Neural progenitor cell (in vitro differentiated cells): ENCODE data around the gene DENND4C. TPM values are rescaled to one million over a fixed set of nuclear protein-coding genes. Genes with fewer than 3 reads are reported as not detected.
A peak's percentile ranks its signal among the peaks of the same experiment; 100 is the strongest.
"Not testable (repeated sequence)": the region's sequence is repeated elsewhere in the genome, so short reads cannot be mapped to it uniquely, and the experiment has no call there.

ENCODE experiments used
- DNase-seq: peaks from one replicate; pipeline ENCODE4 v3.0.0-alpha.2; 2016; ENCODE audit warnings: low spot score
- H2AFZ ChIP-seq: fragments of 200-600 bp; sonication (generic); replicated peaks from 2 replicates; pipeline ENCODE4 v1.6.1; 2016; ENCODE audit warnings: antibody characterized with exemption
- H3F3A ChIP-seq: fragments of 200-600 bp; sonication (generic); 2 replicates; pipeline ENCODE4 v1.6.1; 2016; ENCODE audit warnings: antibody characterized with exemption, low read depth
- H3K27ac ChIP-seq: fragments of 200-600 bp; sonication (generic); 2 replicates; pipeline ENCODE4 v1.5.1; 2016; ENCODE audit warnings: mild to moderate bottlenecking
- H3K27me3 ChIP-seq: fragments of 200-600 bp; sonication (generic); 2 replicates; pipeline ENCODE4 v1.6.1; 2016; ENCODE audit warnings: mild to moderate bottlenecking, moderate library complexity
- H3K36me3 ChIP-seq: fragments of 200-600 bp; sonication (generic); 2 replicates; pipeline ENCODE4 v1.5.1; 2016
- H3K4me1 ChIP-seq: fragments of 200-600 bp; sonication (generic); 2 replicates; pipeline ENCODE4 v1.6.1; 2016; ENCODE audit warnings: mixed run types
- H3K4me2 ChIP-seq: fragments of 200-600 bp; sonication (generic); 2 replicates; pipeline ENCODE4 v1.6.1; 2016
- H3K4me3 ChIP-seq: fragments of 200-600 bp; sonication (generic); 2 replicates; pipeline ENCODE4 v1.5.1; 2016
- H3K79me2 ChIP-seq: fragments of 200-600 bp; sonication (generic); 2 replicates; pipeline ENCODE4 v1.6.1; 2016; ENCODE audit warnings: low read depth
- H3K9ac ChIP-seq: fragments of 200-600 bp; sonication (generic); 2 replicates; pipeline ENCODE4 v1.6.1; 2016
- H3K9me3 ChIP-seq: fragments of 200-600 bp; sonication (generic); 2 replicates; pipeline ENCODE4 v1.5.1; 2016; ENCODE audit warnings: low read depth
- H4K20me1 ChIP-seq: fragments of 200-600 bp; sonication (generic); 2 replicates; pipeline ENCODE4 v1.6.1; 2016; ENCODE audit warnings: low read depth
- H3K27ac Mint-ChIP-seq: 3 replicates; pipeline ENCODE4 v1.8.0; 2021; ENCODE audit warnings: mixed read lengths
- H3K27me3 Mint-ChIP-seq: 2 replicates; pipeline ENCODE4 v1.8.0; 2022; ENCODE audit warnings: low read depth, mild to moderate bottlenecking, inconsistent platforms, moderate library complexity, mixed read lengths; ENCODE audit not compliant: insufficient read depth
- H3K36me3 Mint-ChIP-seq: 3 replicates; pipeline ENCODE4 v1.8.0; 2021; ENCODE audit warnings: mixed read lengths
- H3K4me1 Mint-ChIP-seq: 3 replicates; pipeline ENCODE4 v1.8.0; 2021; ENCODE audit warnings: mixed read lengths
- H3K4me3 Mint-ChIP-seq: 3 replicates; pipeline ENCODE4 v1.8.0; 2021; ENCODE audit warnings: mild to moderate bottlenecking, moderate library complexity, mixed read lengths
- H3K9me3 Mint-ChIP-seq: 3 replicates; pipeline ENCODE4 v1.8.0; 2020; ENCODE audit warnings: mixed read lengths
- EZH2 ChIP-seq: fragments of 200-600 bp; sonication (generic); IDR thresholded peaks from 2 replicates; pipeline ENCODE4 v1.6.1; 2017; ENCODE audit warnings: antibody characterized with exemption, mild to moderate bottlenecking, moderate library complexity
- EZH2phosphoT487 ChIP-seq: fragments of 200-600 bp; sonication (generic); IDR thresholded peaks from 2 replicates; pipeline ENCODE4 v1.6.1; 2017; ENCODE audit warnings: antibody characterized with exemption
- total RNA-seq: library from RNA; depleted of rRNA; stranded (reverse); fragments of >200 nt; gene quantifications from 2 replicates; pipeline ENCODE4 v1.2.3, GENCODE V29; 2015; ENCODE audit warnings: low replicate concordance
- TF ChIP-seq, protein P1 (sequence below): fragments of 200-600 bp; sonication (generic); IDR thresholded peaks from 2 replicates; pipeline ENCODE4 v1.5.1; 2017; ENCODE audit warnings: antibody characterized with exemption, mild to moderate bottlenecking

Gene DENND4C
- total RNA-seq, 1 donor from 2014 or later = 73.4 TPM

DNA sequence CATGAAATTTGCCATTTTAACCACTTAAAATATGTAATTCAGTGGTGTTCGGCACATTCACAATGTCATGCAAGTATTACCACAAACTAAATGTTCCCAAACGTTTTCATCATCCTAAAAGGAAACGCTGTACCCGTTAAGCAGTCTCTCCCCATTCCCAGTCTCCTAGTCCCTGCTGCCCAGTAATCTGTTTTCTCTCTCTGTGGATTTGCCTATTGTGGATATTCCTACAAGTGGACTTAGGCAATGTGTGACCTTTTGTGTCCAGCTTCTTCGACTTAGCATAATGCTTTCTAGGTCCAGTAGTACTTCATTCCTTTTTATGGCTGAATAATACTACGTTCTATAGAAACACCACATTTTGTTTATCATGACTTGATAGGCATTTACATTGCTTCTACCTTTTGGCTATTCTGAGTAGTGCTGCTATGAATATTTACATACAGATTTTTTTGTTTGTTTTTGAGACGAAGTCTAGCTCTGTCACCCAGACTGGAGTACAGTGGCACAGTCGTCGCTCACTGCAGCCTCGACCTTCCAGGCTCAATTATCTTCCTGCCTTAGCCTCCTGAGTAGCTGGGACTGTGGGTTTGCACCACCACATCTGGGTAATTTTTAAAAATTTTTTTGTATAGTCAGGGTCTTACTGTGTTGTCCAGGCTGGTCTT is 13.0 kb downstream of the DENND4C start:
- H3K27me3 Mint-ChIP-seq = no peaks in the 10 kb centered on the region
- H3K4me2 ChIP-seq = no peak overlapping the region
- peaks cover 4% of the 10 kb centered on the region for H3K9me3 Mint-ChIP-seq
- TF ChIP-seq EZH2phosphoT487 = no peak
- no peaks in the 10 kb centered on the region for H3K27me3 ChIP-seq
- peaks cover 100% of the 10 kb centered on the region for H3K79me2 ChIP-seq
- peaks cover 23% of the 10 kb centered on the region for H3K36me3 Mint-ChIP-seq
- no peak for DNase-seq
- no peaks in the 10 kb centered on the region for H3K9me3 ChIP-seq
- no peak overlapping the region for H3K27ac Mint-ChIP-seq
- no peak overlapping the region for H3K4me3 ChIP-seq
- H3K4me1 Mint-ChIP-seq = no peaks in the 10 kb centered on the region
- H3F3A ChIP-seq = no peaks in the 10 kb centered on the region
- no peak overlapping the region for H3K27ac ChIP-seq
- no peaks in the 10 kb centered on the region for H3K36me3 ChIP-seq
- H3K9ac ChIP-seq = no peak overlapping the region
- peaks cover 18% of the 10 kb centered on the region for H4K20me1 ChIP-seq
- no peaks in the 10 kb centered on the region for H3K4me1 ChIP-seq
- no peak overlapping the region for H3K4me3 Mint-ChIP-seq
- H2AFZ ChIP-seq = no peak overlapping the region

- no peak overlapping the region for H3K27ac ChIP-seq
- peaks cover 16% of the 10 kb centered on the region for H3K4me1 ChIP-seq
- TF ChIP-seq EZH2phosphoT487 (no peak), EZH2 (no peak)
- TF ChIP-seq, protein P1, sequence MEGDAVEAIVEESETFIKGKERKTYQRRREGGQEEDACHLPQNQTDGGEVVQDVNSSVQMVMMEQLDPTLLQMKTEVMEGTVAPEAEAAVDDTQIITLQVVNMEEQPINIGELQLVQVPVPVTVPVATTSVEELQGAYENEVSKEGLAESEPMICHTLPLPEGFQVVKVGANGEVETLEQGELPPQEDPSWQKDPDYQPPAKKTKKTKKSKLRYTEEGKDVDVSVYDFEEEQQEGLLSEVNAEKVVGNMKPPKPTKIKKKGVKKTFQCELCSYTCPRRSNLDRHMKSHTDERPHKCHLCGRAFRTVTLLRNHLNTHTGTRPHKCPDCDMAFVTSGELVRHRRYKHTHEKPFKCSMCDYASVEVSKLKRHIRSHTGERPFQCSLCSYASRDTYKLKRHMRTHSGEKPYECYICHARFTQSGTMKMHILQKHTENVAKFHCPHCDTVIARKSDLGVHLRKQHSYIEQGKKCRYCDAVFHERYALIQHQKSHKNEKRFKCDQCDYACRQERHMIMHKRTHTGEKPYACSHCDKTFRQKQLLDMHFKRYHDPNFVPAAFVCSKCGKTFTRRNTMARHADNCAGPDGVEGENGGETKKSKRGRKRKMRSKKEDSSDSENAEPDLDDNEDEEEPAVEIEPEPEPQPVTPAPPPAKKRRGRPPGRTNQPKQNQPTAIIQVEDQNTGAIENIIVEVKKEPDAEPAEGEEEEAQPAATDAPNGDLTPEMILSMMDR = no peak
- peaks cover 3% of the 10 kb centered on the region for H3K27me3 Mint-ChIP-seq
- no peaks in the 10 kb centered on the region for H3K36me3 ChIP-seq
- H3K9me3 Mint-ChIP-seq = no peaks in the 10 kb centered on the region
- peaks cover 27% of the 10 kb centered on the region for H4K20me1 ChIP-seq
- H3K9ac ChIP-seq = no peak overlapping the region
- peaks cover 16% of the 10 kb centered on the region for H3K4me1 Mint-ChIP-seq
- H3K79me2 ChIP-seq = peaks cover 99% of the 10 kb centered on the region
- H3K4me3 ChIP-seq = no peak overlapping the region
- no peaks in the 10 kb centered on the region for H3K27me3 ChIP-seq
- no peak overlapping the region for H2AFZ ChIP-seq
- H3K27ac Mint-ChIP-seq = no peak overlapping the region
- H3K4me2 ChIP-seq = no peak overlapping the region
- no peak for DNase-seq
- peaks cover 16% of the 10 kb centered on the region for H3K36me3 Mint-ChIP-seq
- H3F3A ChIP-seq = peaks cover 23% of the 10 kb centered on the region
- H3K4me3 Mint-ChIP-seq = no peak overlapping the region
- no peaks in the 10 kb centered on the region for H3K9me3 ChIP-seq
These were observed 16.4 kb downstream of the DENND4C start for GRCh38 chr9:19246891-19247290.

DNA sequence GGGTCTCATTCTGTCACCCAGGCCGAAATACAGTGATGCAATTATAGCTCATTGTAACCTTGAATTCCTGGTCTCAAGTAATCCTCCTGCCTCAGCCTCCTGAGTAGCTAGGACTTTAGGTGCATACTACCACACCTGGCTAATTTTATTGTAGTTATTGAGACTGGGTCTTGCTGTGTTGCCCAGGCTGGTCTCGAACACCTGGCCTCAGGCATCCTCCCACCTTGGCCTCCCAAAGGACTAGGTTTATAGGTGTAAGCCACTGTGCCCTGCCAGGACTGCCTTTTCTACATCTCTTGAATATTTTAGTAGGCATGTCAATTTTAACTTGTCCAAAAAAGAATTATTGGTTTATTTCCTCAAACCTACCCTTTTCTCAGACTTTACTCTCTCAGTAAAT is 16.9 kb downstream of the DENND4C start:
- no peak overlapping the region for H3K27ac Mint-ChIP-seq
- TF ChIP-seq EZH2 (no peak), EZH2phosphoT487 (no peak)
- TF ChIP-seq, protein P1 = no peak
- no peak overlapping the region for H3K9ac ChIP-seq
- peaks cover 17% of the 10 kb centered on the region for H3K4me1 ChIP-seq
- no peak overlapping the region for H3K4me2 ChIP-seq
- H3K36me3 ChIP-seq = no peaks in the 10 kb centered on the region
- no peak for DNase-seq
- H3F3A ChIP-seq = peaks cover 27% of the 10 kb centered on the region
- peaks cover 3% of the 10 kb centered on the region for H3K27me3 Mint-ChIP-seq
- no peaks in the 10 kb centered on the region for H3K9me3 ChIP-seq
- peaks cover 33% of the 10 kb centered on the region for H4K20me1 ChIP-seq
- H3K79me2 ChIP-seq = peaks cover 99% of the 10 kb centered on the region
- H3K4me1 Mint-ChIP-seq = peaks cover 21% of the 10 kb centered on the region
- no peak overlapping the region for H3K27ac ChIP-seq
- H3K36me3 Mint-ChIP-seq = peaks cover 13% of the 10 kb centered on the region
- no peak overlapping the region for H3K4me3 ChIP-seq
- H3K9me3 Mint-ChIP-seq = no peaks in the 10 kb centered on the region
- H2AFZ ChIP-seq = no peak overlapping the region
- H3K27me3 ChIP-seq = no peaks in the 10 kb centered on the region
- H3K4me3 Mint-ChIP-seq = no peak overlapping the region

DNA sequence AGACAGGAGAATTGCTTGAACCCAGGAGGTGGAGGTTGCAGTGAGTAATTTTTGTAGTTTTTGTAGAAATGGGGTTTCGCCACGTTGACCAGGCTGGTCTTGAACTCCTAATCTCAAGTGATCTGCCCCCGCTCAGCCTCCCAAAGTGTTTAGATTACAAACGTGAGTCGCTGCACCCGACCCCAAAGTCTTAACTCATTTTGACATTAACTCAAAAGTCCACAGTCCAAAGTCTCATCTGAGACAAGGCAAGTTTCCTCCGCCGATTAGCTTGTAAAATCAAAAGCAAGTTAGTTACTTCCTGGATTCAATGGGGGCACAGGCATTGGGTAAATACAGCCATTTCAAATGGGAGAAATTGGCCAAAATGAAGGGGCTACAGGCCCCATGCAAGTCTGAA is 19.9 kb downstream of the DENND4C start:
- H3K27ac Mint-ChIP-seq = not testable (repeated sequence)
- H4K20me1 ChIP-seq = peaks cover 30% of the 10 kb centered on the region

DNA sequence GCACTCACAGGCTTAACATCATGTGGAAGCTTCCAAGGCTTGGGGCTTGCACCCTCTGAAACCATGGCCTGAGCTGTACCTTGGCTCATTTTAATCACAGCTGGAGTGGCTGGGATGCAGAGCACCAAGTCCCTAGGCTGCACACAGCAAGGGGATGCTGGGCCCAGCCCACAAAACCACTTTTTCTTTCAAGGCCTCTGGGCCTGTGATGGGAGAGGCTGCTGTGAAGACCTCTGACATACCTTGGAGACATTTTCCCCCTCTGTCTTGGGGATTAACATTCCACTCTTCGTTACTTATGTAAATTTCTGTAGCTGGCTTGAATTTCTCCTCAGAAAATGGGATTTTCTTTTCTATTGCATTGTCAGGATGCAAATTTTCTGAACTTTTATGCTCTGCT is 20.7 kb downstream of the DENND4C start:
- DNase-seq = peak; percentile 66
- peaks cover 25% of the 10 kb centered on the region for H3K4me1 Mint-ChIP-seq
- not testable (repeated sequence) for H3K9ac ChIP-seq, H3K4me3 Mint-ChIP-seq, H3K27me3 ChIP-seq, H3K9me3 Mint-ChIP-seq, H3K36me3 ChIP-seq, H3K27me3 Mint-ChIP-seq, H3K9me3 ChIP-seq, H3K36me3 Mint-ChIP-seq, H2AFZ ChIP-seq
- H3F3A ChIP-seq = peaks cover 27% of the 10 kb centered on the region
- peak overlapping the region; percentile 92 for H3K27ac Mint-ChIP-seq
- H3K79me2 ChIP-seq = peaks cover 98% of the 10 kb centered on the region
- H3K4me1 ChIP-seq = peaks cover 17% of the 10 kb centered on the region
- peak overlapping the region; percentile 64 for H3K4me2 ChIP-seq
- peak overlapping the region; percentile 66 for H3K27ac ChIP-seq
- peaks cover 30% of the 10 kb centered on the region for H4K20me1 ChIP-seq
- peak overlapping the region; percentile 2 for H3K4me3 ChIP-seq

More for the DNA sequence above, 19.9 kb downstream of the DENND4C start:
- H3K4me1 Mint-ChIP-seq = peaks cover 25% of the 10 kb centered on the region
- not testable (repeated sequence) for H3K4me3 Mint-ChIP-seq, H3K27me3 Mint-ChIP-seq, H3K4me2 ChIP-seq, H3K9me3 Mint-ChIP-seq, H3K9ac ChIP-seq, H3K4me3 ChIP-seq, H3K36me3 ChIP-seq, DNase-seq, H3K27me3 ChIP-seq, H2AFZ ChIP-seq, H3K36me3 Mint-ChIP-seq, H3K9me3 ChIP-seq
- Histone ChIP-seq H3K27ac (peak overlapping the region; percentile 66), H3K79me2 (peaks cover 99% of the 10 kb centered on the region), H3K4me1 (peaks cover 17% of the 10 kb centered on the region), H3F3A (peaks cover 27% of the 10 kb centered on the region)

DNA sequence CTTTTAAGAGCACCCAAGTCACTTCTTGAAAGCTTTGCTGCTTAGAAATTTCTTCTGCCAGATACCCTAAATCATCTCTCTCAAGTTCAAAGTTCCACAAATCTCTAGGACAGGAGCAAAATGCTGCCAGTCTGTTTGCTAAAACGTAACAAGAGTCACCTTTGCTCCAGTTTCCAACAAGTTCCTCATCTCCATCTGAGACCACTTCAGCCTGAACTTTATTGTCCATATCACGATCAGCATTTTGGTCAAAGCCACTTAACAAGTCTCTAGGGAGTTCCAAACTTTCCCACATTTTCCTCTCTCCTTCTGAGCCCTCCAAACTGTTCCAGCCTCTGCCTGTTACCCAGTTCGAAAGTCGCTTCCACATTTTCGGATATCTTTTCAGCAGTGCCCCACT is 21.1 kb downstream of the DENND4C start:
- peak overlapping the region; percentile 64 for H3K4me2 ChIP-seq
- not testable (repeated sequence) for H3K9me3 Mint-ChIP-seq, H3K27me3 Mint-ChIP-seq, H3K9ac ChIP-seq, H3K9me3 ChIP-seq, H2AFZ ChIP-seq, H3K4me3 Mint-ChIP-seq, H3K27me3 ChIP-seq, H3K36me3 ChIP-seq, H3K36me3 Mint-ChIP-seq, DNase-seq
- H3K4me1 ChIP-seq = peaks cover 17% of the 10 kb centered on the region
- peaks cover 27% of the 10 kb centered on the region for H3F3A ChIP-seq
- peaks cover 98% of the 10 kb centered on the region for H3K79me2 ChIP-seq
- H3K4me3 ChIP-seq = peak overlapping the region; percentile 2
- H4K20me1 ChIP-seq = peaks cover 30% of the 10 kb centered on the region
- peaks cover 25% of the 10 kb centered on the region for H3K4me1 Mint-ChIP-seq
- H3K27ac Mint-ChIP-seq = peak overlapping the region; percentile 92
- peak overlapping the region; percentile 71 for H3K27ac ChIP-seq
